GM21528 (cell line): ENCODE measurements around the gene TMEM178B.
"Not testable (repeated sequence)": the region's sequence is repeated elsewhere in the genome, so short reads cannot be mapped to it uniquely, and the experiment has no call there.

Experiments
- ATAC-seq: cut with Tn5 transposase; IDR thresholded peaks from one replicate; pipeline ENCODE4 v1.9.1; 2021; ENCODE audit warnings: mild to moderate bottlenecking, moderate library complexity; ENCODE audit not compliant: unreplicated experiment, low FRiP score

TMEM178B gene

GRCh38 chr7:141295367-141295895, 221.6 kb downstream of the TMEM178B start:
- ATAC-seq: no peak

GRCh38 chr7:141300816-141301215, 227.0 kb downstream of the TMEM178B start:
- ATAC-seq: no peak

- no peak for ATAC-seq
These were observed 227.7 kb downstream of the TMEM178B start for GRCh38 chr7:141301544-141301943.

GRCh38 chr7:141302617-141303016, 228.8 kb downstream of the TMEM178B start:
- no peak for ATAC-seq

- no peak for ATAC-seq
These were observed 230.4 kb downstream of the TMEM178B start for GRCh38 chr7:141304291-141304690.

- no peak for ATAC-seq
These were observed 232.2 kb downstream of the TMEM178B start for GRCh38 chr7:141306081-141306480.

- no peak for ATAC-seq
These were observed 238.5 kb downstream of the TMEM178B start for GRCh38 chr7:141312395-141312794.

- no peak for ATAC-seq
These were observed 239.1 kb downstream of the TMEM178B start for GRCh38 chr7:141312828-141313521.

- no peak for ATAC-seq
These were observed 240.0 kb downstream of the TMEM178B start for GRCh38 chr7:141313896-141314295.

- no peak for ATAC-seq
These were observed 243.2 kb downstream of the TMEM178B start for GRCh38 chr7:141317033-141317585.

GRCh38 chr7:141320287-141320686, 246.4 kb downstream of the TMEM178B start:
- no peak for ATAC-seq

GRCh38 chr7:141322383-141322782, 248.5 kb downstream of the TMEM178B start:
- no peak for ATAC-seq

- ATAC-seq: no peak
These were observed 250.0 kb downstream of the TMEM178B start for GRCh38 chr7:141323826-141324225.

- ATAC-seq: no peak
These were observed 251.0 kb downstream of the TMEM178B start for GRCh38 chr7:141324870-141325269.

GRCh38 chr7:141325275-141325674, 251.4 kb downstream of the TMEM178B start:
- no peak for ATAC-seq

GRCh38 chr7:141328290-141328689, 254.4 kb downstream of the TMEM178B start:
- ATAC-seq: no peak

GRCh38 chr7:141330285-141330684, 256.4 kb downstream of the TMEM178B start:
- not testable (repeated sequence) for ATAC-seq

GRCh38 chr7:141333459-141333858, 259.6 kb downstream of the TMEM178B start:
- no peak for ATAC-seq

- no peak for ATAC-seq
These were observed 261.3 kb downstream of the TMEM178B start for GRCh38 chr7:141335164-141335563.

GRCh38 chr7:141339603-141340002, 265.7 kb downstream of the TMEM178B start:
- ATAC-seq: no peak

GRCh38 chr7:141340991-141341390, 267.1 kb downstream of the TMEM178B start:
- no peak for ATAC-seq
